Caco-2 (cell line): ENCODE measurements around the gene SLC1A2. TPM values are rescaled to one million over a fixed set of nuclear protein-coding genes. Genes with fewer than 3 reads are reported as not detected.

ENCODE experiments used
- BruUV-seq: library from RNA; stranded (reverse); fragments of 400-500 nt; replicated peaks from 2 replicates; lab custom pipeline; 2021; lab: Mats Ljungman, UMichigan
- CTCF ChIA-PET: fragments of 300-600 bp; sonication (Branson Sonifier 250); formaldehyde crosslinking; loops from one replicate; lab custom pipeline; 2022; ENCODE audit warnings: antibody characterized with exemption; lab: Charles Lee
- POLR2A ChIA-PET: fragments of 300-600 bp; sonication (Branson Sonifier 250); formaldehyde crosslinking; loops from one replicate; lab custom pipeline; 2022; ENCODE audit warnings: antibody characterized with exemption; lab: Charles Lee
- DNase-seq, 2 experiments: peaks; one replicate each; pipeline versions ENCODE4 v3.0.0 to v3.0.0-alpha.2; 2020 to 2022
- H3K27me3 ChIP-seq: replicated peaks from 2 replicates; pipeline ENCODE4 v1.6.0; 2011; ENCODE audit warnings: low read length; ENCODE audit not compliant: control insufficient read depth, insufficient read depth
- H3K36me3 ChIP-seq: 2 replicates; pipeline ENCODE4 v1.5.1; 2011; ENCODE audit warnings: low read length; ENCODE audit not compliant: control insufficient read depth, insufficient read depth
- H3K4me1 ChIP-seq: fragments of 250-450 bp; sonication (Bioruptor Pico); 2 replicates; pipeline ENCODE4 v1.5.1; 2020; ENCODE audit warnings: mild to moderate bottlenecking
- H3K4me3 ChIP-seq: 2 replicates; pipeline ENCODE4 v1.5.1; 2011; ENCODE audit warnings: low read depth, mild to moderate bottlenecking, control low read depth, low read length
- H3K9me3 ChIP-seq: fragments of 250-450 bp; sonication (Bioruptor Pico); 2 replicates; pipeline ENCODE4 v1.5.1; 2020; ENCODE audit warnings: mild to moderate bottlenecking, moderate library complexity
- H3K27ac Mint-ChIP-seq: one replicate; pipeline ENCODE4 v1.8.0; 2022; ENCODE audit warnings: mixed read lengths; ENCODE audit not compliant: unreplicated experiment
- H3K27me3 Mint-ChIP-seq: one replicate; pipeline ENCODE4 v1.8.0; 2022; ENCODE audit warnings: mixed read lengths; ENCODE audit not compliant: insufficient read depth, unreplicated experiment
- H3K36me3 Mint-ChIP-seq: one replicate; pipeline ENCODE4 v1.8.0; 2022; ENCODE audit warnings: mild to moderate bottlenecking, mixed read lengths; ENCODE audit not compliant: insufficient read depth, unreplicated experiment
- H3K4me1 Mint-ChIP-seq: one replicate; pipeline ENCODE4 v1.8.0; 2022; ENCODE audit warnings: low read depth, mixed read lengths; ENCODE audit not compliant: unreplicated experiment
- H3K4me3 Mint-ChIP-seq: one replicate; pipeline ENCODE4 v1.8.0; 2022; ENCODE audit warnings: mild to moderate bottlenecking, moderate library complexity, mixed read lengths; ENCODE audit not compliant: unreplicated experiment
- H3K9me3 Mint-ChIP-seq: one replicate; pipeline ENCODE4 v1.8.0; 2022; ENCODE audit warnings: mixed read lengths; ENCODE audit not compliant: unreplicated experiment
- intact Hi-C: fragments of 100-400 bp; cut with micrococcal nuclease; formaldehyde crosslinking; loops from one replicate; pipeline ENCODE4 v1.10.0; 2022; ENCODE audit not compliant: unreplicated experiment
- total RNA-seq: library from RNA; stranded (reverse); gene quantifications from 2 replicates; pipeline ENCODE4 v1.2.3, GENCODE V29; 2022
- TF ChIP-seq, protein P1 (sequence below), 2 experiments: fragments of 200-600 bp in 1 of 2; IDR thresholded peaks; 1 replicate in 1 of 2; 2 replicates in 1 of 2; pipeline versions ENCODE4 v1.5.1 to v1.8.0; 2011 to 2022; ENCODE audit warnings: antibody characterized with exemption in 1 of 2, control low read depth in 1 of 2, inconsistent platforms in 1 of 2, low read depth in 1 of 2, low read length in 1 of 2, mild to moderate bottlenecking in 1 of 2, moderate library complexity in 1 of 2; ENCODE audit not compliant: insufficient read depth in 1 of 2, severe bottlenecking in 1 of 2, unreplicated experiment in 1 of 2

SLC1A2 gene
- total RNA-seq, 1 experiment from 2014 or later: 2.0 TPM

DNA sequence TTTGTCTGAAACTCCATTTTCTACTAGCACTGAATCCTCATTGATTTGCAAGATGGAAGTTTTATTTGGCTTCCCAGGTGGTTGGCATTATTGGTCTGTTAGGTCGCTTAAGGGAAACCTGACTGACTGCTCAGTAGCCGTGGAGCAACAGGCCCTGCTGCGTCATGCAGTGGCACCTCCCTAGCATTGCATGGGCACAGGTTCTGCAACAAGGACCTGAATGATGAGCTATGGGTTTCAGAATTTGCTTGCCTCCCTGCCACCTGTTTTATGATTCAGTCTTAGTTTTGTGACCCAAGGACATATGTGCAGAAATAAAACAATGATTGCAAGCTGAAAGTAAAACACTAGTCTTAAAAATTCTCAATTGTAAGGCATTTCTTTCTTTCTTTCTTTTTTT lies 128.5 kb downstream of the SLC1A2 start:
- Mint-ChIP-seq H3K27me3 (no peaks in the 10 kb centered on the region), H3K27ac (no peak overlapping the region), H3K9me3 (no peaks in the 10 kb centered on the region), H3K4me3 (no peak overlapping the region), H3K36me3 (no peaks in the 10 kb centered on the region), H3K4me1 (peaks cover 6% of the 10 kb centered on the region)
- ChIA-PET CTCF (no interaction called here), POLR2A (no interaction called here)
- no peaks in the 10 kb centered on the region for H3K4me1 ChIP-seq
- BruUV-seq: no TSS peak
- no peaks in the 10 kb centered on the region for H3K36me3 ChIP-seq
- no peak for DNase-seq
- intact Hi-C loops: no loop called here
- H3K4me3 ChIP-seq: no peak overlapping the region
- no peaks in the 10 kb centered on the region for H3K9me3 ChIP-seq
- TF ChIP-seq, protein P1, sequence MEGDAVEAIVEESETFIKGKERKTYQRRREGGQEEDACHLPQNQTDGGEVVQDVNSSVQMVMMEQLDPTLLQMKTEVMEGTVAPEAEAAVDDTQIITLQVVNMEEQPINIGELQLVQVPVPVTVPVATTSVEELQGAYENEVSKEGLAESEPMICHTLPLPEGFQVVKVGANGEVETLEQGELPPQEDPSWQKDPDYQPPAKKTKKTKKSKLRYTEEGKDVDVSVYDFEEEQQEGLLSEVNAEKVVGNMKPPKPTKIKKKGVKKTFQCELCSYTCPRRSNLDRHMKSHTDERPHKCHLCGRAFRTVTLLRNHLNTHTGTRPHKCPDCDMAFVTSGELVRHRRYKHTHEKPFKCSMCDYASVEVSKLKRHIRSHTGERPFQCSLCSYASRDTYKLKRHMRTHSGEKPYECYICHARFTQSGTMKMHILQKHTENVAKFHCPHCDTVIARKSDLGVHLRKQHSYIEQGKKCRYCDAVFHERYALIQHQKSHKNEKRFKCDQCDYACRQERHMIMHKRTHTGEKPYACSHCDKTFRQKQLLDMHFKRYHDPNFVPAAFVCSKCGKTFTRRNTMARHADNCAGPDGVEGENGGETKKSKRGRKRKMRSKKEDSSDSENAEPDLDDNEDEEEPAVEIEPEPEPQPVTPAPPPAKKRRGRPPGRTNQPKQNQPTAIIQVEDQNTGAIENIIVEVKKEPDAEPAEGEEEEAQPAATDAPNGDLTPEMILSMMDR (IDR thresholded peaks at IDR 0.05; ENCODE audit: insufficient read depth in 1 of 2, low read depth in 1 of 2, low read length in 1 of 2, severe bottlenecking in 1 of 2, unreplicated experiment in 1 of 2): no peak
- no peaks in the 10 kb centered on the region for H3K27me3 ChIP-seq

DNA sequence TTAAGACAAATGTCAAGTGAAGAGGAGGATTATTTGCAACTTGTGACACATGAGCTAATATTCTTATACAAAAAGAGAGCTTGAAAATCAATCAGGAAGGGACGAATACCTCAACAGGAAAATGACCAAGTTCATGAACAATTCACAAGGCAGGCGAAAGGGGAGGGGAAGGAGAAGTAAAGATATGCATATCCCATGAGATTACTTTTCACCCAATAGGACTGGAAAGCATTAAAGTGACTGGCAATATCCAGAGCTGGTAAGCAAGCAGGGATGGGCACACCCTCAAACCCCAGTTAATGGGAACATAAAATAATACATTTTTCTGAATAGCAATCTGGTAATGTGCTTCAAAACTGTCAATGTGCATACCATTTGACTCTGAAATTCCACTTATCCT lies 129.5 kb downstream of the SLC1A2 start:
- TF ChIP-seq, protein P1 (IDR thresholded peaks at IDR 0.05; ENCODE audit: insufficient read depth in 1 of 2, low read depth in 1 of 2, low read length in 1 of 2, severe bottlenecking in 1 of 2, unreplicated experiment in 1 of 2): no peak
- peaks cover 6% of the 10 kb centered on the region for H3K4me1 Mint-ChIP-seq
- POLR2A ChIA-PET: no interaction called here
- no peak overlapping the region for H3K4me3 Mint-ChIP-seq
- no peaks in the 10 kb centered on the region for H3K36me3 Mint-ChIP-seq
- H3K9me3 ChIP-seq: no peaks in the 10 kb centered on the region
- BruUV-seq: no TSS peak
- H3K9me3 Mint-ChIP-seq: no peaks in the 10 kb centered on the region
- H3K36me3 ChIP-seq: no peaks in the 10 kb centered on the region
- H3K4me1 ChIP-seq: no peaks in the 10 kb centered on the region
- H3K27me3 ChIP-seq: no peaks in the 10 kb centered on the region
- no peak overlapping the region for H3K4me3 ChIP-seq
- no peak for DNase-seq
- intact Hi-C loops: no loop called here
- H3K27ac Mint-ChIP-seq: no peak overlapping the region
- CTCF ChIA-PET: no interaction called here
- H3K27me3 Mint-ChIP-seq: no peaks in the 10 kb centered on the region

DNA sequence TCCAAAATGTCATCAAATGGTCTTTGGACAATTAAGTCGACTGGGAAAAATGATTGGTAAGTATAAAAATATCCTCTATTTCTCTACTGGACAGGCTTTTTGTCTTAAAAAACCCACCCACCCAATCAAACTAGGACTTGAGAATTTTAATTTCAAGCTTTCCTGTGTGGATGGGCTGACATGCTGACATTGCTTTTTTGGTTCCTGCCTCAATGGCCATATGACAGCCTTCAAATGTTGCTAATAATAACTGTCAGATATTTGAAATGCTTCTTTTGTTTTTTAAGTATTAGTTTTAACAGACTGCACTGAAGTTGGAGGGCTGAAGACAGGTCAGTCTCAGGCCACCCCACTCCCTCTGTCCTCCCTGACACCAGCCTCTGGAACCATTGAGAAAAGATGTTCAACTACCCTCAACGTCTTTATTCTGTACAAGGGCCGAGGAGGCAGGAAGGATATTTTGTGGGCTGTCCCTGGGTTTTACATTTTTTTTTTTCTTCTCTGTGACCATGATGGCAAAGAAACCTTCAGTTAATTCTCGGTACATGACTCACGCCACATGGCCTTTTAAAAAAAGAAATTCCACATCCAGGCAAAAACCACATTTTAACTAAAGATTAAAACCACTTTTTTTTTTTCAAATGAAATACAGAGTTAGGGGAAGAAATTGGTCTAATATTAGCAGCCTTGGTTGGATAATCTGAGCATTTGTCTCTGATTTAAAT lies 130.4 kb downstream of the SLC1A2 start:
- TF ChIP-seq, protein P1 (IDR thresholded peaks at IDR 0.05; ENCODE audit: insufficient read depth in 1 of 2, low read depth in 1 of 2, low read length in 1 of 2, severe bottlenecking in 1 of 2, unreplicated experiment in 1 of 2): no peak
- no peaks in the 10 kb centered on the region for H3K9me3 Mint-ChIP-seq
- H3K27me3 Mint-ChIP-seq: no peaks in the 10 kb centered on the region
- DNase-seq: no peak
- Histone ChIP-seq H3K4me1 (no peaks in the 10 kb centered on the region), H3K4me3 (no peak overlapping the region), H3K27me3 (no peaks in the 10 kb centered on the region), H3K36me3 (no peaks in the 10 kb centered on the region), H3K9me3 (no peaks in the 10 kb centered on the region)
- no peaks in the 10 kb centered on the region for H3K36me3 Mint-ChIP-seq
- no TSS peak for BruUV-seq
- POLR2A ChIA-PET: no interaction called here
- H3K4me1 Mint-ChIP-seq: peaks cover 6% of the 10 kb centered on the region
- intact Hi-C loops: no loop called here
- no peak overlapping the region for H3K27ac Mint-ChIP-seq
- H3K4me3 Mint-ChIP-seq: no peak overlapping the region
- CTCF ChIA-PET: no interaction called here
